NT2/D1 (cell line): ENCODE results near the gene LIPE.

Experiments
- SUZ12 ChIP-seq: IDR thresholded peaks from 2 replicates; pipeline ENCODE4 v1.6.1; 2011; ENCODE audit not compliant: insufficient read length, insufficient read depth; ENCODE audit errors: extremely low read depth
- YY1 ChIP-seq: IDR thresholded peaks from 2 replicates; pipeline ENCODE4 v1.6.1; 2011; ENCODE audit not compliant: insufficient read length, insufficient read depth
- ZNF274 ChIP-seq: IDR thresholded peaks from 2 replicates; pipeline ENCODE4 v1.6.1; 2011; ENCODE audit warnings: mild to moderate bottlenecking, low read depth, low read length

- TF ChIP-seq SUZ12 (no peak), ZNF274 (no peak), YY1 (no peak)
Measured at GRCh38 chr19:42407816-42408175, 19.4 kb downstream of the LIPE start.
